ENCODE data around the gene OVOL3.
"Not testable (repeated sequence)": the region's sequence is repeated elsewhere in the genome, so short reads cannot be mapped to it uniquely, and the experiment has no call there.

The OVOL3 gene

GRCh38 chr19:36101550-36102327 is 9.2 kb upstream of the OVOL3 start:
- no peak for DNase-seq

DNA sequence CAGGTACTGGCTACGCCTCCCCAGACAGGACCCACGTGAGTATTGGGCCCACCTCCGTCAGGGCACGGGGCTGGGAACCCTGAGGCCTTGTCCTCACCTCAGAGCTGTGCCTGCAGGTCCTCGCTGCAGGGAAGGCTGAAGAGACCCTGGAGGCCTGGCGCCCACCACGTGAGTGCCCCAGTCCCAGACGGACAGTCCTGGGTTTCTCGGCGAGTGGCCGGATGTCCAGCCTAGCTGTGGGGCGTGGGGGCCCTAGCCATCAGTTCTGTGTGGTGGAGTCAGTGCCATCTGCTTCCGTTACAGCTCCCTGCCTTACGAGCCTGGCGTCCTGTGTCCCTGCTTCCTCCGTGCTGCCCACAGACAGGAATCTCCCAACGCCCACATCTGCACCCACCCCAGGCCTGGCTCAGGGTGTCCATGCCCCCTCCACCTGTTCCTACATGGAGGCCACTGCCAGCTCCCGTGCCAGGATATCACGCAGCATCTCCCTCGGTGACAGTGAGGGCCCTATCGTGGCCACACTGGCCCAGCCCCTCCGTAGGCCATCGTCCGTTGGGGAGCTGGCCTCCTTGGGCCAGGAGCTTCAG is 7.8 kb upstream of the OVOL3 start:
- DNase-seq = no peak

DNA sequence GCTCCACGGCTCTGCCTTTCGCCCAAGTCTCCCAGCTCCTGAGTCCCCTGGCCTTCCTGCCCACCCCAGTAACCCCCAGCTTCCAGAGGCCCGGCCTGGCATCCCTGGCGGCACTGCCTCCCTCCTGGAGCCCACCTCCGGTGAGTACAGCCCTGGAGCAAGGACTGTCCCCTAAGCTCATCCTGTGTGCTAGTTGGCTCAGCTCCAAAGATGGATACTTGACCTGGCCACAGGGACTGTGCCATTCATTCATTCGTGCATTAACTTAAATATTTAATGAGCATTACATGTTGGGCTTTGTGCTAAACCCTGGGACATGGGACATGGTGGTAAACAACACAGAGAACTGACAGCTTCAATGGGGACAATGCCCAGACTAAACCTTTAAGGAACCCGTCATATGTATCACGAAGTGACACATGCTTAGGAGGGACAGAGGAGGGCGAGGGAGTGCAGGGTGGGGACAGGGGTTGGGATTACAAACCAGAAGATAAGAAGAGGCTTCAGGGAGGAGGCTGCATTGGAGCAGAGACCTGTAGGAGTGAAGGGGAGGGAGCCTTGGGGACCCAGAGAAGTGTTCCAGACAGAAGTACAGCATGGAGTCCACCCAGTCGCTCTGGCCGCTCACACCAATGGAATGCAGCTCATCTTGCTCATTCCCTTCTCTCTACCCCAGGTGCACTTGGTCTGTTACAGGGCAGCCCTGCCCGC is 6.9 kb upstream of the OVOL3 start:
- DNase-seq = no peak

GRCh38 chr19:36106441-36106840 is 4.5 kb upstream of the OVOL3 start:
- no peak for DNase-seq

GRCh38 chr19:36106991-36107390 is 4.0 kb upstream of the OVOL3 start:
- DNase-seq = no peak

DNA sequence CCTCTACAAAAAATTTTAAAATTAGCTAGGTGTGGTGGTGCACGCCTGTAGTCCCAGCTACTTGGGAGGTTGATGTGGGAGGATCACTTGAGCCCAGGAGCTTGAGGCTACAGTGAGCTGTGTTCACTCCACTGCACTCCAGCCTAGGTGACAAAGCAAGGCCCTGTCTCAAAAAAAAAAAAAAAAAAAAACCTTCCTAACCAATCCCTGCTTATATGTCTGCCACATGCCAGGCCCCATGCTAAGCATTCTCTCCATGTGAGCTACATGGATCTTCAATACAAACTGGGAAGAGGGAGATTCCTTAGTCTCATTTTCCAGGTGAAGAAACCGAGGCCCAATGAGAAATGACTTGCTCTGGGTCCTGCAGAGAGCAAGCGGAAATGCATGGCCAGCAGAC is 2.3 kb upstream of the OVOL3 start:
- DNase-seq = no peak

DNA sequence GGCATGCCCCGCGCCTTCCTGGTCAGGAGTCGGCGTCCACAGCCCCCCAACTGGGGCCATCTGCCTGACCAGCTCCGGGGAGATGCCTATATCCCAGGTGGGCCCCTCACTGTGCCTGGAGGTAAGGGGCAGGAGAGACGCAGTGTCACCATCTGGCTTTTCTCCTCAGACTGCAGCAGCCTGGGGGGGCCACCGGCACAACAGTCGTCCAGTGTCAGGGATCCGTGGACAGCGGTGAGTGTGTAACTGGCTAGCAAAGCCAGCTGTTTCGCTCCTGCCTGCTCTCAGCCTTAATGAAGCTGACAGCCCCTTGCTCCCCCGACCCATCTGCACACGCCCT is 227 bp downstream of the OVOL3 start:
- no peak for DNase-seq

DNA sequence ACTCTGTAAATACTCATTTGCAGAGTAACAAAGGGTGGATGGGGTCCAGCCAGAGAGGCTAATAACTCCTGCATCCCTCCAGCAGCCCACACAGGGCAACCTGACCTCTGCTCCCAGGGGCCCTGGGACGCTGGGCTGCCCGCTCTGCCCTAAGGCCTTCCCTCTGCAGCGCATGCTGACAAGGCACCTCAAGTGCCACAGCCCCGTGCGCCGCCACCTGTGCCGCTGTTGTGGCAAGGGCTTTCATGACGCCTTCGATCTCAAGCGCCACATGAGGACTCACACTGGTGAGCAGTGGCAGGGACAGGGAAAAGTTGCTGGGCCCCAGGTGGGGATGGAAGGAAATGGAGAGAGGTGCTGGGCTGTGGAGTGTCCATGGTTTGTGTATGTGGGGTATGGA is 1.7 kb downstream of the OVOL3 start:
- DNase-seq = no peak

DNA sequence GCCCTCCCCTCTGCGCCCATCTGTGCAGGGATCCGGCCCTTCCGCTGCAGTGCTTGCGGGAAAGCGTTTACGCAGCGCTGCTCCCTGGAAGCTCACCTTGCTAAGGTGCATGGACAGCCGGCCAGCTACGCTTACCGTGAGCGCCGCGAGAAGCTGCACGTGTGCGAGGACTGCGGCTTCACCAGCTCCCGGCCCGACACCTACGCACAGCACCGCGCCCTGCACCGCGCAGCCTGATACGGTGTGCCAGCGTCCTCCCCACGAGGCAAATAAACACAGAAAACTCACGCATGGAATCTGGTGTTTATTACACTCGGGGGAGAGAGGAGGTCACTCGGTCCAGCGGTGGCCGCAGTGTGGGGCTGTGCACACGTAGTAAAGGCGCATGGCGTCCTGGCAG is 2.5 kb downstream of the OVOL3 start:
- DNase-seq = no peak

DNA sequence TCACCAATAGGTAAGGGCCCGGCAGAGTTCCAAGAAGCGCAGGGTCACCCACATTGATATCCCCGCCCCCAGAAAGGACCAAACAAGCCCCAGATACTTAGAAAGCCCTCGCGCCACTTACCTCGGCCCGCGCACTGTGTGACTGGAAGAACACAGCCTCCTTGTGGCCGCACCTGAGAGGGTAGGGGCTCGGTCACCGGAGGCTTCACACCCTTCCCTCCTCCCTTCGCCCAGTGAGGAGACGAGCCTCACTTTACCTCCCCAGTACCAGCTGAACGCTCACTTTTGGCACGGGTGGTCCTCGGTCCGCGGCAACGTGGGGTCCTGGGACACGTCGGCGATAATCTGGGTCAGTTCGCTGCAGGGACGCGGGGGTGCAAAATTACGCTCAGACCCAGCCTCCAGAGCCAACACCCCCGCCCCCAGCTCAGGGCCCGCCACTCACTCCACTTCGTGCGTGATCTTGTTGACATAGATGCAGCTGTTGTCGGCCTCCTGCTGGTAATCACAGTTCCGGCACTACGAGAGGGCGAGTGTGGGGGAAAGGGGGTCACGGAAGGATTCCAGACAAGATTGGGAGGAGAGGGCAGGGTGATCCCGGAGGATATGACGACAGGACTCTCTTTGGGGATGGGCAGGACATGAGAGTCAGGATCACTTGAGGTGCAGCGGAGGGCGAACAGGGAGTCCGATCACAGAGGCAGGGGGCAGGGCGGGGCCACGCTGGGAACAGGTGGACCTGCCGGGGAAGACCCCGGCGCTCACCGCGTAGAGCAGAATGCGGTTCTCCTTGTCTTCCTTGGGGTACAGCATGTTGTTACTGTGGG is 3.2 kb downstream of the OVOL3 start:
- DNase-seq = peak; percentile 50

DNA sequence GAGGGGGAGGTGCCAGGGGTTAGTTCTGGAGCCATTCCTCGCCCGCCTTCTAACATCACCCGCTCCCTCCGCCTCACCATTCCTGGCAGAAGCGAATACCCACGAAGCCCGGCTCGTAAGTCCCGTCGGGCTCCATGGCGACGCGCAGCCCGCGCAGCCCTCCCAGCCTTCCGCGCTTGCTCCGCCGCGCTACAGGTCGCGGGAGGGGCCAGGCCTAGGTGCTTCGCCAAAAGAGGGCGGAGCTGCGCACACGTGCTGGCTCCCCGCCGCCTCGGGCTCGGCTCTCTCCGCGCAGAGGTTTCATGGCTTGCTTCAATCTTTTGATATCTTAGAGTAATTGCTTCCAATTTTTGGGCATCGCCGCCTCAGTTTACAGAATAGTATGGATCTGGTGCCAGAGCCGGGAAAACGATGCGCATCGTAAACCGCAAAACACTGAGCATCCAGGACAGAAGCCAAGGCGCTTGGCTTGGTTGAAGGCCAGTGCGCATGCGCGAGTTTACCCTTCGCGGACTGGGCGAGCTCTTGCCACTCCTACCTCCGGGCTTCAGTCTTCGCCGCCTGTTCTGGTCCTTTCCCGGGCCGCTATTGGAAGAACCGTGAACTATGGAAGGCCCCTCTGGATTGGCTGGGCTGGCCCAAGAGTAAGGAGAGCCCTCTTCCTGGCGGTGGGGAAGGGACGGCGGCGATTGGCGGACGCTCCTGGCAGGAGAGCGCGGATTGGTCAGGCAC is 3.9 kb downstream of the OVOL3 start, which contains the start of gene POLR2I:
TSS of gene POLR2I (minus strand) at position 155 of the 732 bp plus-strand sequence. CDS start at position 136, 19 bp downstream.
- DNase-seq = peak; percentile 98

DNA sequence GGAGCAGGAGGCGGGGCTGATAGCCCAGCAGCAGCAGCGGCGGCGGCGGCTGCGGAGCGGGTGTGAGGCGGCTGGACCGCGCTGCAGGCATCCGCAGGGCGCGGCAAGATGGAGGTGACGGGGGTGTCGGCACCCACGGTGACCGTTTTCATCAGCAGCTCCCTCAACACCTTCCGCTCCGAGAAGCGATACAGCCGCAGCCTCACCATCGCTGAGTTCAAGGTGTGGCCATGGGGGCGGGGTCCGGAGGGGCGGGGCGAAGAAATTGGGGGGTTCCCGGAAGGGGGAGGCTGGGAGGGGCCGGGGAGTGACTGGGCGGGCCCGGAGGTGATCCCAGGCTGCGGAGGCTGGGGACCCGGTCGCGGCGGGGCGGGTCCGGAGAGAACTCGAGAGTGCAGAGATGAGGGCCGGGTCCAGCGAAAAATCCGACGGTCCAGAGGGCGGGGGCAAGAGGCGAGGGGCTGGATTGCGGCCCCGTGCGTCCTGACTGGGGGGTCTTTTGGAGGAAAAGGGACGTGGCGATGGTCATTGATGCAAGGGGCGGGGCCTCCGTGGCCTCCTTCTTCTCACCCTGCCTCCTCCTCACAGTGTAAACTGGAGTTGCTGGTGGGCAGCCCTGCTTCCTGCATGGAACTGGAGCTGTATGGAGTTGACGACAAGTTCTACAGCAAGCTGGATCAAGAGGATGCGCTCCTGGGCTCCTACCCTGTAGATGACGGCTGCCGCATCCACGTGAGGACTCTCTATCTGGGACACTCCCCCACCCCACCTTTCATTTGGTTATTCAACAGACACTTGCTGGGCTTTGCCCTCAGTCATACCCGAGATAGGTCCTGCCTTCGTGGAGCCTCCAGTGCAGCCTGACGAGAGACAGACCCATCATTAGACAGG is 4.8 kb downstream of the OVOL3 start, which contains the start of gene TBCB:
TSS of gene TBCB (plus strand) at position 16 of the 891 bp plus-strand sequence. CDS start at position 109, 93 bp downstream.
- DNase-seq = peak; percentile 73

DNA sequence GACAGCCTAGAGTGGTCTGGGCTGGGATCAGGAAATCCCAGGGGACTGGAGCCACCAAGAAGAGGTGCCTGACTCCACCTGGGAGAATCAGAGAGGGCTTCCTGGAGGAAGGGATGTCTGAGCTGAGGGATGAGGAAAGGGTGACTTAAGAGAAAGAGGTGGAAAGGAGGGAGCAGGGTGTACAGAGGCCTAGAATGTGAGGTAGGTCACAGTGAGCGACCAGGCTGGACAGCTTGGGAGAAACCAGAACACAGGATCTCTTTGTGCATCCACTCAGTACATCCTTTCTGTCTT is 5.3 kb downstream of the OVOL3 start:
- DNase-seq = no peak

DNA sequence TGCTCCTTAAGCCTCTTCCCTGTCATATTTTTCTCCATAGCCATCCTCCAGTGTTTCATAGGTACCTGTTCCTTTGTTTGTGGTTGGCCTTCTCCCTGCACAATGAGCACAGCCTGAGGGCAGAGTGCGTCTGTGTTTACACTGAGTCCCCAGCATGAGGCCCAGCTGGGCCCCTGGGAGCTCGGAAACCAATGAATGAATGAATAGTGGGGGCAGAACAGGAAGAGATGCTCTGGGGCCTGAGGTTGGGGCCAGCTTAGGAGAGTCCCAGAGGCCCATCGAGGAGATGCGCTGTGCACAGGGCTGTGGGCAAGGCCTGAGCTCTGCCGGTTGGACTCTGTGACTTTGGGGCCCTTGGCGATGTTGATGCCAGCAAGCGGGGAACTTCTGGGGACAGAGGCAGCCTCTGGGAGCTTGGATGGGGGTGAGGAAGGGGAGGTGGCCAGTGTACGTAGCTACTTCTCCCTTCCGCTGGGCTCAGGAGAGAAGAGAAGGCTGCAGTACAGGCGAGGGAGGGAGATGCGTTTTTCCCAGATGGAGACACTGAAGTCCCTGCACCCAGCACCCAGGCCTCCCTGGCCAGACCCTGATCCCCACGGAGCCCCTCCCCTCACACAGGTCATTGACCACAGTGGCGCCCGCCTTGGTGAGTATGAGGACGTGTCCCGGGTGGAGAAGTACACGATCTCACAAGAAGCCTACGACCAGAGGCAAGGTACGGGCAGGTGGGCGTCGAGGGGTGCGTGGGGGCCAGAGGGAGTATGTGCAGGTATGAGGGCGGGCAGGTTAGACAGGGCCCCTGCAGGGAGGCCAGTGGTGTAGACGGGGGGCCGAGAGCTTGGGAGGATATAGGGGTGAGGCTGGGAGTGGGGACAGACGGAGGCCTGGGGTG is 9.4 kb downstream of the OVOL3 start:
- DNase-seq = no peak

GRCh38 chr19:36120984-36121358 is 10.0 kb downstream of the OVOL3 start:
- no peak for DNase-seq

GRCh38 chr19:36121486-36122124 is 10.7 kb downstream of the OVOL3 start:
- no peak for DNase-seq

DNA sequence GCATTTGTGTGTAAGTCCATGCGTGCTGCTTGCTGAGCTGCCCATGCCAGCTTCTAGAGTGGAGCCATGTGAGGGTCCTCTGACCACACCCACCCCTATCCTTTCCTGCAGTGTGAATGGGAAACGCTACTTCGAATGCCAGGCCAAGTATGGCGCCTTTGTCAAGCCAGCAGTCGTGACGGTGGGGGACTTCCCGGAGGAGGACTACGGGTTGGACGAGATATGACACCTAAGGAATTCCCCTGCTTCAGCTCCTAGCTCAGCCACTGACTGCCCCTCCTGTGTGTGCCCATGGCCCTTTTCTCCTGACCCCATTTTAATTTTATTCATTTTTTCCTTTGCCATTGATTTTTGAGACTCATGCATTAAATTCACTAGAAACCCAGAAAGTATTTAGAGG is 14.6 kb downstream of the OVOL3 start:
- no peak for DNase-seq

GRCh38 chr19:36128392-36128736 is 17.4 kb downstream of the OVOL3 start:
- DNase-seq = no peak

DNA sequence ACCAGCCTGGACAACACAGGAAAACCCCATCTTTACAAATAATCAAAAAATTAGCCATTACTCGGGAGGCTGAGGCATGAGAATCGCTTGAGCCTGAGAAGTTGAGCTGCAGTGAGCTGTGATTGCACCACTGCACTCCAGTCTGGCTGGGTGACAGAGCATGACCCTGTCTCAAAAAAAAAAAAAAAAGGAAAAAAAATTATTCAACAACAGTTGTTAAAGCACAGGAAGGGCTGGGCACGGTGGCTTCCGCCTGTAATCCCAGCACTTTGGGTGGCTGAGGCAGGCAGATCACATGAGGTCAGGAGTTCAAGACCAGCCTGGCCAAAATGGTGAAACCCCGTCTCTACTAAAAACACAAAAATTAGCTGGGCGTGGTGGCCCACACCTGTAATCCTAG is 20.3 kb downstream of the OVOL3 start:
- not testable (repeated sequence) for DNase-seq

DNA sequence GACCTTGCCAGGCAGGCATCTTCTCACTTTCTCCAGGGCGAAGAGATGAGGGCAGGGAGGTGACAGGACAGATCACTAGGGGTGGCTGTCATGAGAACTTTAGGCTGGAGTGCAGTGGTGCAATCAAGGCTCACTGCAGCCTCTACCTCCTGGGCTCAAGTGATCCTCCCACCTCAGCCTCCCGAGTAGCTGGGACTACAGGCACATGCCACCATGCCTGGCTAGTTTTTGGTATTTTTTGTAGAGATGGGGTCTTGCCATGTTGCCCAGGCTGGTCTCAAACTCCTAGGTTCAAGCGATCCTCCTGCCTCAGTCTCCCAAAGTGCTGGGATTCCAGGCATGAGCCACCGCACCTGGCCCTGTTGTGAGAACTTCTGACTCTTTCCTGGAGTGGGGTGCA is 23.9 kb downstream of the OVOL3 start:
- not testable (repeated sequence) for DNase-seq

All from NCI-H510A (cell line).